Mucosa of descending colon (tissue), 3 donors: Measurements from ENCODE around the gene TMEM240. TPM values are rescaled to one million over a fixed set of nuclear protein-coding genes. Genes with fewer than 3 reads are reported as not detected.
"Not testable (repeated sequence)": the region's sequence is repeated elsewhere in the genome, so short reads cannot be mapped to it uniquely, and the experiment has no call there.

Source experiments
- ATAC-seq: fragments of 200-7000 bp; cut with Tn5 transposase; one replicate; pipeline ENCODE4 v1.9.1; 2020; ENCODE audit warnings: mild to moderate bottlenecking, moderate library complexity
- DNase-seq, 3 donors: peaks; one replicate each; pipeline ENCODE4 v3.0.0-alpha.2; 2020
- H3K36me3 ChIP-seq: fragments of 200-600 bp; one replicate; pipeline ENCODE4 v1.8.0; 2021; ENCODE audit warnings: low read depth, mild to moderate bottlenecking
- H3K4me1 ChIP-seq: fragments of 200-600 bp; one replicate; pipeline ENCODE4 v1.8.0; 2021; ENCODE audit warnings: low read depth, mild to moderate bottlenecking
- H3K4me3 ChIP-seq: fragments of 200-600 bp; one replicate; pipeline ENCODE4 v1.8.0; 2021; ENCODE audit warnings: mild to moderate bottlenecking
- H3K9me3 ChIP-seq: fragments of 200-600 bp; one replicate; pipeline ENCODE4 v1.8.0; 2021; ENCODE audit warnings: mild to moderate bottlenecking
- intact Hi-C, 2 donors: fragments of 100-400 bp; cut with DNase I in 1 of 2; cut with micrococcal nuclease in 1 of 2; formaldehyde crosslinking; loops; one replicate each; pipeline versions ENCODE4 v1.11.0 to v1.11.1; 2022; cut with DNase I, micrococcal nuclease
- total RNA-seq, 3 donors: library from RNA; stranded (reverse); fragmentation: NEBNext Ultra II Directional in 2 of 3; extraction: Animal tissue kit (Norgen Biotek cat#: 25700) in 2 of 3; gene quantifications; one replicate each; pipeline versions ENCODE4 v1.2.1 to v1.2.4, GENCODE V29; 2021 to 2023
- TF ChIP-seq, protein P1 (sequence below): fragments of 200-600 bp; IDR thresholded peaks from one replicate; pipeline ENCODE4 v1.8.0; 2022; ENCODE audit warnings: antibody characterized with exemption, mild to moderate bottlenecking
- donor health status: DM: no; HTN: no; CAD: no; lungs with moderate emphysema.
- donor health status: DM: no; HTN: no; CAD: no.
- donor health status: DM: no; HTN: yes; CAD: no.

The TMEM240 gene
- total RNA-seq, 3 donors from 2014 or later: 1.5 to 12.2 TPM; not detected in 1

DNA sequence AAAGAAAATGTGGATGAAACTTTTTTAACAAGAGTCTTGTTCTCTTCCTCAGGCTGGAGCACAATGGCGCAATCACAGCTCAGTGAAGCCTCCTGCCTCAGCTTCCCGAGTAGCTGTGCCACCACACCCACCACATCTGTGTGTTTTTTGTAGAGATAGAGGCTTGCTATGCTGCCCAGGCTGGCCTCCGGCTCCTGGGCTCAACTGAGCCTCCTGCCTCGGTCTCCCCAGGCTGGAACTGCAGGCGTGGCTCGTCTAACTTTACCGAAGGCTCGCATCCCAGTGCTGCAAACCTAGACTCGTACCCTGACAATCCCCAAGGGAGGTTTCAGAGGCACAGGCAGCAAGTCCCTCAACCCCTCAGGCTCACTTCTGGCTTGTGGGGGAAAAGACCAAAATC lies 19.8 kb upstream of the TMEM240 start:
- no peak for ATAC-seq
- DNase-seq: no peak
- H3K9me3 ChIP-seq: no peaks in the 10 kb centered on the region
- TF ChIP-seq, protein P1, sequence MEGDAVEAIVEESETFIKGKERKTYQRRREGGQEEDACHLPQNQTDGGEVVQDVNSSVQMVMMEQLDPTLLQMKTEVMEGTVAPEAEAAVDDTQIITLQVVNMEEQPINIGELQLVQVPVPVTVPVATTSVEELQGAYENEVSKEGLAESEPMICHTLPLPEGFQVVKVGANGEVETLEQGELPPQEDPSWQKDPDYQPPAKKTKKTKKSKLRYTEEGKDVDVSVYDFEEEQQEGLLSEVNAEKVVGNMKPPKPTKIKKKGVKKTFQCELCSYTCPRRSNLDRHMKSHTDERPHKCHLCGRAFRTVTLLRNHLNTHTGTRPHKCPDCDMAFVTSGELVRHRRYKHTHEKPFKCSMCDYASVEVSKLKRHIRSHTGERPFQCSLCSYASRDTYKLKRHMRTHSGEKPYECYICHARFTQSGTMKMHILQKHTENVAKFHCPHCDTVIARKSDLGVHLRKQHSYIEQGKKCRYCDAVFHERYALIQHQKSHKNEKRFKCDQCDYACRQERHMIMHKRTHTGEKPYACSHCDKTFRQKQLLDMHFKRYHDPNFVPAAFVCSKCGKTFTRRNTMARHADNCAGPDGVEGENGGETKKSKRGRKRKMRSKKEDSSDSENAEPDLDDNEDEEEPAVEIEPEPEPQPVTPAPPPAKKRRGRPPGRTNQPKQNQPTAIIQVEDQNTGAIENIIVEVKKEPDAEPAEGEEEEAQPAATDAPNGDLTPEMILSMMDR: no peak
- peaks cover 6% of the 10 kb centered on the region for H3K36me3 ChIP-seq
- no peak overlapping the region for H3K4me3 ChIP-seq
- no peaks in the 10 kb centered on the region for H3K4me1 ChIP-seq
- intact Hi-C loops: no loop called here

DNA sequence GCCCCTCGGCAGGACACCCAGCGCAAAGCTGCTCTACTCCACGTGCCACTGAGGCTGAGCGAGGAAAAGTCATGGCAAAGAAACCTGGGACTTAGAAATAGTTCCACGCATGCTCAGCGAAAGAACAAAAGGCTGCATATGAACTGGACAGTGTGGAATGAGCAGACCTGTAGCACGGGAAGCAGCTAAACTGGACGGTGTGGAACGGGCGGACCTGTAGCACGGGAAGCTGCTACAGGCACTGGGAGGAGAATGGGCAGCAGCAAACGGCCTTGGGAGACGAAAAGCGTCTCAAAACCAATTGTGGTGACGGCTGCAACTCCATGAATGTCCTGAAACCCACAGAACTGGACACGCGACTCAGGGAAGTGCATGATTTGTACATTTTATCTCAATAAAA lies 18.6 kb upstream of the TMEM240 start:
- Histone ChIP-seq H3K4me3 (no peak overlapping the region), H3K36me3 (peaks cover 6% of the 10 kb centered on the region), H3K9me3 (no peaks in the 10 kb centered on the region), H3K4me1 (no peaks in the 10 kb centered on the region)
- intact Hi-C loops: no loop called here
- ATAC-seq (no peak), DNase-seq (no peak)
- TF ChIP-seq, protein P1: no peak

DNA sequence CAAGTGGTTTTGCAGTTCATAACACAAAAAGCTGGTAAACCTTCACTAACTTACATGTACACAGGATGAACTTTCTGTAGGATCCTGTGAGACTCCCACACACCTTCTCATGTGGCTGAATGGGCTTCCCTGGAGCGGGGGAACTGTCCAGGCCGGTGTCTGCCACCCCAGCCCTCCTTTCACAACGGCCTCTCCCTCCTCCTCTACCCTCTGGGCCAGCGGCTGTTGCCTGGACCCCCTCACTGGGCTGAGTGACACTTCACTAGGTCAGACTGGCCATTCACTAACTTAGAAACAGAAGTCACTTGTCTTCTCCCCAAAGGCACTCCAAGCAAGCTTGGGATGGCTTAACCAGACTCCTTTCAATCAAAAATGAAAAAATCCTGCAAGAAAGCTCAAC lies 18.2 kb upstream of the TMEM240 start:
- H3K36me3 ChIP-seq: peaks cover 6% of the 10 kb centered on the region
- H3K9me3 ChIP-seq: no peaks in the 10 kb centered on the region
- intact Hi-C loops: no loop called here
- no peaks in the 10 kb centered on the region for H3K4me1 ChIP-seq
- TF ChIP-seq, protein P1: no peak
- no peak for ATAC-seq
- no peak overlapping the region for H3K4me3 ChIP-seq
- DNase-seq: no peak

DNA sequence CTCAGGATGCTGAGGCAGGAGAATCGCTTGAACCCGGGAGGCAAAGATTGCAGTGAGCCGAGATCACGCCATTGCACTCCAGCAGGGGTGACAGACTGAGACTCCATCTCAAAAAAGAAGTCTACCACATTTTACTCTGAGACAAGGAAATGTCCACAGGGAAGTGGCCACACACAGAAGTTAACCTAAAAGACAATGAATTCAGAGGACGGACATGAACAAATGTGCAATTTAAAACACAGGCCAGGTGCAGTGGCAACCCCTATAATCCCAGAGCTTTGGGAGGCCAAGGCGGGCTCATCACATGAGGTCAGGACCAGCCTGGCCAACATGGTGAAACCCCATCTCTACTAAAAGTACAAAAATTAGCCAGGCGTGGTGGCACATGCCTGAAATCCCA lies 17.3 kb upstream of the TMEM240 start:
- intact Hi-C loops, ATAC-seq, H3K4me1 ChIP-seq: not testable (repeated sequence)

DNA sequence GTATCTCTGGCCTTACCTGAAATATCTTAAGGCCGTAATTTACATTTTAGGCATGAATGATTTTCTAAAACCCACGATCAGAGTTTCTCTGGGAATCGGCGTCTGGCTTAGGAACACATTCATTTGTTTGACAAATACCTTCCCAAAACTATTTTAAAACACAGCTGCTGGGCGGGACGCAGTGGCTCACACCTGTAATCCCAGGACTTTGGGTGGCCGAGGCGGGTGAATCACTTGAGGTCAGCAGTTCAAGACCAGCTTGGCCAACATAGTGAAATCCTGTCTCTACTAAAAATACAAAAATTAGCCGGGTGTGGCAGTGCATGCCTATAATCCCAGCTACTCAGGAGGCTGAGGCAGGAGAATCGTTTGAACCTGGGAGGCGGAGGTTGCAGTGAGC lies 16.5 kb upstream of the TMEM240 start:
- ATAC-seq, H3K4me1 ChIP-seq, H3K9me3 ChIP-seq, DNase-seq, H3K36me3 ChIP-seq, H3K4me3 ChIP-seq, intact Hi-C loops: not testable (repeated sequence)

More for the DNA sequence above, 17.3 kb upstream of the TMEM240 start:
- H3K36me3 ChIP-seq, H3K4me3 ChIP-seq, DNase-seq, H3K9me3 ChIP-seq: not testable (repeated sequence)

DNA sequence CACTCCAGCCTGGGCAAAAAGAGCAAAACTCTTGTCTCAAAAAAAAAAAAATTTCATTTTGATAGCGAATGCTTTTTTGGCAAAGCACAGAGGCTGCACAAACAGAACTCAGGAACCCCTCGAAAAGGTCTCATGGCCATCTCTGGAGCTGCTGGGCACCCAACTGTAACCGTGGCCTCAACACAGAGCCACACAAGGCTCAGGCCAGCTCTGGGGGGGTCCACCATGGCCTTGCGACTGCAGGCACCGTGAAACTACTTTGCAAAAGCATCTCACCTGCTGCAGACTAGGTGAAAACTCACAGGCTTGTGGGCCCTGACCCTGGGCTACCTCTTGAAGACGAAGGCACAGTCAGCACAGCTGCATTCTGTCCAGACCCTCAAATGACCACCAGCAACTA lies 16.1 kb upstream of the TMEM240 start:
- ATAC-seq (no peak), DNase-seq (no peak)
- intact Hi-C loops: no loop called here
- TF ChIP-seq, protein P1: no peak
- H3K4me3 ChIP-seq: no peak overlapping the region
- H3K9me3 ChIP-seq: no peaks in the 10 kb centered on the region
- no peaks in the 10 kb centered on the region for H3K4me1 ChIP-seq
- H3K36me3 ChIP-seq: no peaks in the 10 kb centered on the region
